Hematopoietic multipotent progenitor cell treated with erythropoietin and hydrocortisone succinate and interleukin-3 and kit ligand, for 4 days (in vitro differentiated cells): ENCODE results near the gene SRL.
"Not testable (repeated sequence)": the region's sequence is repeated elsewhere in the genome, so short reads cannot be mapped to it uniquely, and the experiment has no call there.

Experiments
- DNase-seq: peaks from one replicate; pipeline ENCODE4 v3.0.0-alpha.2; 2015

The SRL gene

DNA sequence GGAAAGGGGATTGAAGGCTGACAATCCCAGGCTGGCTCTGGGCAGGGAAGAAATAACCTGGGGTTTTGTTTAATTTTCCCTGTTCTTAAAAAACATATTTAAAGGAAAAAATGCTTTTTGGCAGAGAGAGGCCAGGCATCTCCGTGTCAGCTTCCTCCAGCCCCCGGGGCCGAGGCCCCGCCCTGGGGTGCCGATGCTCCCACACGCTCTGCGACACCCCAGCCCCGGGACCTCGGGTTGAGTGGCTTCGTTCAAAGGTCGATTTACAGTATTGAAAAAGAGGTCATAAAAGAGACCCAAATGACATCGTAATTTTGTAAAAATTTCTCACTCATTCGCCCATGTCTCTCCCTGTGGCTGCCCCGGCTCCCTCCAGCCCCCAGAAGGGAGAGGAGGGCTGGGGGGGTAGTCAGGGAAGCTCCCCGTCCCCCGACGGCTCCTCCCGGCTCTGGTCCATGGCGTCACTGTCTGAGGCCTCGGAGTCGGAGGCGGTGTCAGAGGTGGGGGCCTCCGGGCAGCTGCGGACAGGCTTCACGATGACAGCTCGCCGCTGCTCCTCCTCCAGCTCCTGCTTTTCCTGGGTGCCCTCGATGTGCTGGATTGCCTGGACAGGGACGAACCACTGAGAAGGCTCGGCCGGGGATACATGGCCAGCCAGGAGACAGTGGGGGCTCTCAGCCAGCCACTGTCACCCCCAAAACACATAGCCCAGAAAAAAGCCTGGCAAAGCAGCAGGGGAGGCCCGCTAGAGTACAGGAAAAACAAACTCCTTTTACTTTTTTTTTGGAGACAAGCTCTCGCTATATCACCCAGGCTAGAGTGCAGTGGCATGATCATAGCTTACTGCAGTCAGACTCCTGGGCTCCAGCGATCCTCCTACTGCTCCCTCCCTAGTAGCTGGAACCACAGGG is 16.0 kb upstream of the SRL start:
- no peak for DNase-seq

DNA sequence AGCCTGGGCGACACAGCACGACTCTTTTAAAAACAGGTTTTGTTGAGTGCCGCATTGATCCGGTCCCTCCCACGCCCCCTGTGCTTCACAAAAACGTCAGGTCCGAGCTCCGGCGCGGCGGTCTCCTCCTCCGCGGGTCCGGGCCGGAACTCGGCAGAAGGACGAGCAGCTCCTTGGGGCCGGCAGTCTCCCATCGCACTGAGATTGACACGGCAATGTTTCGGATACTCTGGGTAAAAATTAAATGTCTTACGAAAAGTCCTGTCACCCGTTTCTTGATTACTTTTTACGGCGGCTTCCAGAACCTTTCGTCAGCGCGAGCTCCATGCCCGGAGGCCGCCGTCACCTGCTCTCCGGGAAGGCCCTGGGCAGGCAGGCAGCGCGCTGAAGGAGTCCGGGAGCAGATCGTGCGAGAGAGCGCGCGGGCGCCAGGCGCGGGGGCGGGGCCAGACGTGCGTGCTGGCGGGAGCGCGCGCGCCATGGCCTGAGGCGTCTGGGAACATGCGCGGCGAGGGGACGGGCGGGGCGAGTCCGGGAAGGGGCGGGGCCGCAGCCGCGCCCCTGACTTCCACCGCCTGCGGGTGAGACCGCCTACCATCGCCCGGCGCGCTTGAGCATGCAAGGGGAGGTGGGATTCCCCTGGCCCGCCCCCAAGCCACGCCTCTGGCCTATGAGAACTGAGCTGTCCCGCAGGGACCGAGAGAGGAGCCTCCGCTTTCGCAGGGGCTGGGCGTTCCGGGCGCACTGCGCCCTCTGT is 11.7 kb upstream of the SRL start:
- DNase-seq = peak; percentile 100

DNA sequence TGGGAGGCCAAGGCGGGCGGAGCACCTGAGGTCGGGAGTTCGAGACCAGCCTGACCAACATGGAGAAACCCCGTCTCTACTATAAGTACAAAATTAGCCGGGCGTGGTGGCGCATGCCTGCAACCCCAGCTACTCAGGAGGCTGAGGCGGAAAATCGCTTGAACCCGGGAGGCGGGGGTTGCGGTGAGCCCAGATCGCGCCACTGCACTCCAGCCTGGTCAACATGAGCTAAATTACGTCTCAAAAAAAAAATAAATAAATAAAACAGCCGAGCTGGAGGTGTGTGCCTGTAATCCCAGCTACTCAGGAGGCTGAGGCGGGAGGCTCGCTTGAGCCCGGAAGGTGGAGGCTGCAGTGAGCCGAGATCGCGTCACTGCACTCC is 11.1 kb upstream of the SRL start:
- DNase-seq = not testable (repeated sequence)

DNA sequence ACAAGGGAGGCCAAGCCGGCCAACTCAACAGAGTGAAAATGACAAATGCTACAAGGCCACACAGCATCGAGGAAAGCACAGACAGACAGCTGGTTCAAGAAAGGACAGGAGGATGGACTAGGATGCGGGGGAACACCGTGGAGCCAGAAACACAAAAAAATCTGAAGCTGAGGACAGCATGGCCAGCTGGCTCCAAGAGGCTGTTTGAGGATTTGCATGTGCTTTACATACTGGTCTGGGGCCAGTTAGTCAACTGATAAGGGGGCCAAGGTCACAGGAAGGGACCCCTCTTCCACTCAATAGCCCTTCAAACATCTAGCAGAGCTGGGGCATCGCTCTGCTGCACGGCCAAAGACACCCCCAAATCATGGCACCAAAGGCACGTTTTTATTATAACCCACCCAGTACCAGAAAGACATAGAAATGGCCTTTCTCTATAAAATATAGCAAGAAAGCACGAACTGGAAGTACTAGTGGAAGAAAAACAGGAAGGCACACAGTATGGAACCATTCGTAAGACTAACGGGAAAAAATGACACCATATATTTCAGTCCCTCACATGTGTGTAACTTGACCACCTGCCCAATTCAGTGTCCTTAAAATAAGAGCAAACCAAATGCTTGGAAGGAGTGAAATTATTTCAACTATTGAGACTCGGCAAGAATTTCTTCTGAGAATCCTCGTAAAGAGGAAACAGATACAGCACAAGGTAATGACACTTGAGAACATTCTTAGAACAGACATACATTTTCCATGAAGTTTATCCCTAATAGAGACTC is 7.8 kb upstream of the SRL start:
- no peak for DNase-seq

DNA sequence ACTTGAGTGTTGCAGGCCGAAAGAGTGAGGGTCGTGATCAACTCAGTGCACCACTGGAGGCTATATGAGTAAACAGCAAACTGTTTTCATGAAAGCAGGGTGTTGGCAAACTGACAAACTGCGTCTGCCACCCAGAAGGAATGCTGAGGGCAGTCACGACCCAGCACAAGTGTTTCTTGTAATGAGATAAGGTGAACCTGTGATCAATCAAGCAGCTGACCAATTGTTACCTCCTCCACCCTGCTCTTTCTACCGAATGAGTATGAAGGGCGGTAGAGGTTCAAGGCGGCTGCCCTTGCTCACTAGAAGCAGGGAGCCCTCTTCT is 5.5 kb upstream of the SRL start:
- peak; percentile 66 for DNase-seq

DNA sequence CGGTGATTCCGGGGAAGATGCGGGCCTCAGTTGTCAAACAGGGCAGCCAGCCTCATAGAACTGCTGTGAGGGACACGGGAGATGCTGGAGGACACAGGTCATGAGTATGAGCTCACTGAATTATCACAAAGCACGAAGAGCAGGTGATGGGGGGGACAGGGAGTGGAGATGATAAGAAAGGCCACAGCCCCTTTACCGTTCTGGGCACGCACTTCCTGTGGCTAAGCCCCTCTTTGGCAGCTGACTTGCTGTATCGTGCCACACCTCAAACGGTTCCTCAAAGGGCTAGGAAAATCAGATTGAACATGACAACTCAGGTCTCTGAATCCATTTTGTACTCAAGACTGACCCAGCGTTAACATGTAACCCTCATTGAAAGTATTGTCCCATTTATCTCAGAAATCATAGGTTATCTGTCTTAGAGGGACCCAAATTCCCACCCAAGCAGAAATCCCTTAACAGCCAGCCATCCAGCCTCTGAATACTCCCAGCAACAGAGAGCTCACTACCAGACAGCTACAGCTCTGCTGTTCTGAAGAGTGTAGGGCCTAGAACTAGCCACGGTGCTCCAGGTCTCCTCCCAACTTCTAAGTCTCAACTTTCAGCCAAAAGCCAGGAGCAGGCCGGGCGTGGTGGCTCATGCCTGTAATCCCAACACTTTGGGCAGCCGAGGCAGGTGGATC is 5.0 kb upstream of the SRL start:
- DNase-seq = peak; percentile 90

DNA sequence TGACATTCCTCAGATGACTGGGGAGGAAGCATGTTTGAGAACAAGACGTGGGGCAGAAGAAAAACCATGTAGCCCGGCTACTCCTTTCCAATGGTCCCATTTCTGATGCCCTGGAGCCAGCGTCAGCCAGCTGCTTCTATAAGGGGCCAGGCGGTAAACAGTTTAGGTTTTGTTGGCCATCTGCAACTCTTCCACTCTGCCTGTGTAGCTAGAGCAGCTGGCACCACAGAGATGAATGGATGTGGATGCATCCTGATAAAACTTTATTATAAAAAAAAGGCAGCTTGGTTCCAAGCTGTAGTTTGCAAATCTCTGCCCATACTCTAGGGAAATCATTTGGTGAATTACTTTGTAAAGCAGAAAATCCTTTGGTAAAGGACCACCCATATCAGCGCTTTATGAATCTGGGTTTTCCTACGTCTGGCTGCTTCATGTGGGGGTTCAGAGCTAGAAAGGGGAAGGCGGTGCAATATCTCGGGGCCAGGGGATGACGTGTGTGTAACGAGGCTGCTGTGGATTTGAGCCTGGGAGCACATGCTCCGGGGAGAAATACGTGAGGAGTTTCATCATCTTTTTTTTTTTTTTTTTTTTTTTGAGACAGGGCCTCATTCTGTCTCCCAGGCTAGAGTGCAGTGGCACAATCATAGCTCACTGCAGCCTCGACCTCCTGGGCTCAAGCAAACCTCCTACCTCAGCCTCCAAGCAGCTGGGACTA is 3.4 kb upstream of the SRL start:
- no peak for DNase-seq

DNA sequence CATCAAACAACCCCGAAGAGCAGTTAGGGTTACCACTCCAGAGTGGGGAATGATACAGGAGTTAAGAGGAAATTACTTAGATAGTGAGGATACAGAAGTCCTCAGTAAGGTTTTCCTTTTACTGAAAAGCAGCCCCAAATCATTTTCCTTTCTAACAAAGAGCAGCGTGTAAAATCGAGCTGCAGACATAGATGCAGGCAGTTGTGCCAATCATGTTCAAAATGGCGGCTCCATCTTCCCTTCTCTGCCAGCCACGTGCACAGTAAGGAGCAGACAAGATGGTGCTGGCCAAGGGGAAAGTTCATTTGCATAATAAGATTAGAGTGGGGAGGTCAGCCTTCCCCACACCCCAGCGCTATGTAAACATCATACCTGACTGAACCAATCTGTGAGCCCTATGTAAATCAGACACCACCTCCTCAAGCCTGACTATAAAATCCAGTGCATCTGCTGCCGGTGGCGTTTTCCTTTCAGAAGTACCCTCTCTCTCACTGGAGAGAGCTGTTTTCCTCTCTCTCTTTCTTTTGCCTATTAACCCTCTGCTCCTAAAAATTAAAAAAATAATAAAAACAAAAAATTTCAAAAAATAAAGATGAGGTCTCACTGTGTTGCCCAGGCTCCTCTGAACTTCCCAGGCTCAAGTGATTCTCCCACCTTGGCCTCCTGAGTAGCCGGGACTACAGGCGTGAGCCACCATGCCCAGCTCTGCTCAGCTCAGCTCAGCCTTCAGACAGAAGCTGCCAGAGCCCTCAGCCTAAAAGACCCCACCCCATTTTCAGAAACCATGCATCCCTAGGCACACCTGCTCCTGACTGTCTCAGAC is 2.6 kb upstream of the SRL start:
- DNase-seq = peak; percentile 63

DNA sequence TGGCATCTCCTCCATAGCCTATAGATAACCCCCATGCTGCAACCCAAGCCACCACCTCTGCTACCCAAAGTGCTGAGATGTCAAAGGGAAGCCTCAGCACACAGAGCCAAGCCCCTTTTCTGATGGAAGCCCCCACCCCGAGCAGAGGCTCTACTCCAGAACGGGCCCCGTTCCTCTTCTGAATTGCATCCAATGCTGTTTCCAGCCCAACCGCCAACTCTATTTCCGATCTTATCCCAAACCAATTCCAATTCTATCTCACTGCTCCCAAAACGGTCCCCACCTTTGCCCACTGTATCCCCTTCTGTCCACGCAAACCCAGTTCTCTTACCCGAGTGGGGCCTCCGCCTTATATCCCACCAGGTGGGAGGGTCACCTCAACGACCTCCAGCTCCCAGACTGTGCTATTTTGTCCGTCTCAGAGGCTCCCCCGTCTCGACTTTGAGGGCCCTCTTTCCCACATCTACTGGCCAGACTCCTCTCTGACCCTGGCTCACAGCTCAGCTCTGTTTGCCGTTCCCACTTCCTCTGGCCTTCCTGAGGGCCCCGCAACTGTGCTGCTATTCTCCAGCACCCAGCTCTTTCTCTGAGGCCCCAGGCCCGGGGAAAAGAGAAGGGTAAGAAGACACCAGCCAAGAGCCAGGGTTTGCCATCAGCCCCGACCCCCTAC is 487 bp downstream of the SRL start:
- DNase-seq = no peak

DNA sequence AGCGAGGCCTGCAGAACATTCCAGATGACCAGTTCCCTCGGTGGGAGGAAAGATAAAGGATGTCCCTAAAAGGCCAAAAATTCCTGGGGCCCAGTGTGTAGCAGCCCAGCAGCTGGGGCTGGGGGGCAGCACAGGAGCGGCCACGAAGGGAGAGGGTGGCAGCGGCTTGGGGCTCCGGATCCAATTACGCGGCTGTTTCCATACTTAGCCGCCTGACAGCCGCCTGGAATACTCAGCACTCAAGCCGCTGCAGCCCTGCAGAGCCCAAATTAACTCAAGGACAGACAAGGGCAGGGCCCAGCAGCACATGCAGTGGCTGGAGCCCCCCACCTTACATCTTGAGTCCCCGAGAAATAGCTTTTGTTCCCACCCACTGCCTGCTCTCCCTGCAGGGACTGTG is 1.3 kb downstream of the SRL start:
- DNase-seq = no peak

DNA sequence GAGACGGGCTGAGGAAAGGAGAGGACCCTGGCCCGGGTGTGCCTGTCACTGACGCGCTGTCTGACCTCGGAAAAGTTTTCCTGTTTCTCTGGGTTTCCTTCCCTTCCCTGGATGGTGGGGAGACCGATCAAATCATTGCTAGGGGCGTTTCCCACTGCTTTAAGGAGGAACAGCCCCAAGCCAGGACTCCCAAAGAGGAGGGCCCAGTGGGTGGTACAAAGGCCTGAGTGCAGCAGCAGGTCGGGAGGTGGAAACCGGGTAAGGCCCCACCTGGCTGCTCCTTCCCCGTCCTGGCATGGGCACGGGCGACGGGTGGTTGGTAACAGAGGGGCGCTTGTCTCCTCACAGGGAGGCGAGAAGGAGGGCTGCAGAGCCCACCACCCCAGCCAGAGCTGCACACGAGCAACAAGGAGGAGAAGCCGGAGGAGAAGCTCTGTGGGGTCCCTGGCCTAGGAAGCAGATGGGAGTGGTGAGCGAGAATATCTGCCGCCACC is 2.2 kb downstream of the SRL start:
- DNase-seq = no peak

DNA sequence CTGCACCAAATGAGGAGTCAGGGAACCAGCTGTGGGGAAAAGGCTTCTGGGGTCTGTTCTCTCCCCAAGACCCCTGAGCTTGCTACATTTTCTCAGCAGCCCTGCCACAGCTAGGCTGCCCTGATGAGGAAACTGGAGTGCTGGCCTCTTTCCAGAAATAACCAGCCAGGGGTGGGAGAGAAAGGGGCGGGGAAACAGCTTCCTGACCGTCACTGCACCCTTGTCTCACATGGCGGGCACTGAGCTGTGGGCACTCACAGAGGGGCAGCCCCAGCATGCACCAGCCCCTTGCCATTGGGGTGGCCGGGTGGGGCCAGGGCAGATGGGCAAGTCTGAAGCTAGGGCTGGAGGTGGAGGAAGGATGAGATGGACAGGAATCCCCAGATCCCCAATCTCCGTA is 2.9 kb downstream of the SRL start:
- DNase-seq = peak; percentile 62

DNA sequence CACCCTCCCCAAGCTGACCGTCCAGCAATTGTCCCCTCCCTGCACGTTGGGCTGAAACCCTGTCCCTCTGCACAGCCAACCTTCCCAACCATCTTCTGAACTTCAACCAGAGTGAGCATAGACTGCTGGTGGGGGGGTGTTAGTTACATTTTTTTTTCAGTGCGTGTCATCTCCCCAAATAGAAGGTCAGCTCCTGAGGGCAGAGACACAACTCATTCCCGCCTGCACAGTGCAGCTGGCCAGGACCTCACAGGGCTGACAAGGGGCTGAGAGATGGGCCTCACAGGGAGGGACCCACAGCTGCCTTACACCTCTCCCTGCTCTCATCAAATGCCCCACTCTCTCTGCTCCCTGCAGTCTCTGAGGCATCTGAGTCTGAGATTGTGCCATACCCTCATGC is 8.4 kb downstream of the SRL start:
- no peak for DNase-seq

DNA sequence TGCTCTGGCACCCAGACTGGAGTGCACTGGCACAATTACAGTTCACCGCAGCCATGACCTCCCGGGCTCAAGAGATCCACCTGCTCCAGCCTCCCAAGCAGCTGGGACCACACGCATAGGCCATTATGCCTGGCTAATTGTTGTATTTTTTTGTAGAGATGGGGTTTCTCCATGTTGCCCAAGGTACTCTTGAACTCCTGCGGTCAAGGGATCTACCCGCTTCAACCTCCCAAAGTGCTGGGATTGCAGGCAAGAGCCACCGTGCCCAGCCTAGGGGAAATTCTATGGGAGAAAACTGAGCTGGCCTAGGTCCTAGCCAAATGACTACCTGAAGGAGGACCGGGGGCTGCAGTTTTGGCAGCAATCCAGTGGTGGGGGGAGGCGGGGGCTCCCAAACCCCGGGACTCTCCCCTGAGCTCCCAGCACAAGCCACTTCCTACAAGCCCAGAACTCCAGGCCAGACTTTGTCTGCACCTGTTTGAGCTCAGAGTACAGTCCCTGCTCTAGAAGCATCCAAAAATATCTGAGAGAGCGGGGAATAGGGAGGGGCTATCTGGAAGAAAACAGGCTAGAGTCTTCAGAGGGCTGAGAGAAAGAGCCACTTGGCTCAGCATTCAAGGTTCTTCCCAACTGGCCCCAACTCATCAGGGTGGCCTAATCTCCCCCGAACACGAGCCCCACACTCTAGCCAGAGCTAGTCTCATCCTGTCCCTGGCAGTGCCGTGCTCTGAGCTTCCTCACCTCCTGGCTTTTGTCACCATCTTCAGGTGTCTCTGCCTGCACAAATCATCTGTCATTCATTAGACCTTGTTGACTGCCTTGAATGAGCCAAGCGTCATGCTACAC is 9.1 kb downstream of the SRL start:
- DNase-seq = no peak

DNA sequence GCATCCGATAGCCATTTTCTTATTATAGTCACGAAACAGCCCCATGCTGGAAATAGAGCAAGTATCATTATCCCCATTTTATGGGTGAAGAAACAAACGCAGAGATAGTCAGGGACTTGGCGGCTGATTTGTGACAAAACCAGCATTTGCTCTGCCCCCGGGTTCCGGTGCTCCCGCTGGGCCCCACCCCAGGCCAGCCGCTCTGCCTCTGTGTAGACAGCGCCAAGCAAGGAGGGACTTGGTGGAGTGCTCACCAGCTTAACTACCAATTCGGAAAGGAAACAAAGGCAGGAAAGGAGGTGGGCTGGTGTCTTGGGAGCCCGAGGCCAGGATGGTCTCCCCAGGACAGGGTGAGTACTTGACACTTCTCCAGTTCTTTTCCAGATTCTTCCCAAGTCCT is 10.0 kb downstream of the SRL start:
- DNase-seq = no peak

DNA sequence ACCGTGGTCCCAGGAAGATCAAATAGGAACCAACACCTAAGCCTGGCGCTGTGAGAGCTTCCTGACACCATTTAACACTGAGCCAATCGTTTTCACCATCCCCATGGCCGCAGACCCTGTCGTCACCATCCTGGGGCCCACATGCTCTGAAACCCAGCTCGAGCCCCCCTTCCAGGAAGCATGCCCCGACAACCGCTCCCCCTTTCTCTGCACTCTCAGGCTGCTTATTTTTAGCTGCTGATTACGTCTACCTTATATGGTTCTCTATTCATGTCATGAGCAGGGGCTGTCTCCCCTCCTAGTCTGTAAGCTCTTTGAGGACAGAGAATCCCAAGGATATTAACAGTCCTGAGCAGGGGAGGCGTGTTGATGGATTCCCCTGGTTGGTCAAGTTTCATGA is 10.5 kb downstream of the SRL start:
- DNase-seq = no peak

DNA sequence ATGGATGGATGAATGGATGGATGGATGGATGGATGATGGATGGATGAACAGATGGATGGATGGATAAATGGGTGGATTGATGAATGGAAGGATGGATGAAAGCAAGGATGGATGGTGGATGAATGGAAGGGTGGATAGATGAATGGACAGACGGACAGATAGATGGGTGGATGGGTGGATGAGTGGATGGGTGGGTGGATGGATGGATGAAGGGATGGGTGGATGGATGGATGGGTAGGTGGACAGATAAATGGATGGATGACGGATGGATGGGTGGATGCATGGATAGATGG is 14.9 kb downstream of the SRL start:
- no peak for DNase-seq

DNA sequence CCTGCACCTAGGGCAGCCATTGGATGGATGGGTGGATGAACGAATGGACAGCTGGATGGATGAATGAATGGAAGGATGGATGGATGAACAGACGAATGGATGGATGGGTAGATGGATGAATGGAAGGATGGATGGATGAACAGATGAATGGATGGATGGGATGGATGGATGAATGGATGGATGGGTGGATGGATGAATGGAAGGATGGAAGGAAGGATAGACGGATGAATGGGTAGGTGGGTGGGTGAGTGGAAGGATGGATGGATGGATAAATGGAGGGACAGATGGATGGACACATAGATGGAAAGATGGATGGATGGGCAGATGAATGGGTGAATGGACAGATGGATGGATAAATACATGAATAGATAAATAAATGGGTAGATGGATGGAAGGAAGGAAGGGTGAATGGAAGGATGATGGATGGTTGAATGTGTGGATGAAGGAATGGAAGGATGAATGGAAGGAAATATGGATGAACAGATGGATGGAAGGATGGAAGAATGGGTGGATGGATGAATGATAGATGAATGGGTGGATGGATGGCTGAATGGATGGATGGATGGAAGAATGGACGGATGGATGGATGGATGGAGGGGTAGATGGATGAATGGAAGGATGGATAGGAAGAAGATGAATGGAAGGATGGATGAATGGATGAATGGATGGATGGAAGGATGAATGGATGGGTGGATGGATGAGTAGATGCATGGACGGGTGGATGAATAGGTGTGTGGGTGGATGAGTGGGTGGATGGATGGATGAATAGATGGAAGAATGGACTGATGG is 15.4 kb downstream of the SRL start:
- DNase-seq = no peak

DNA sequence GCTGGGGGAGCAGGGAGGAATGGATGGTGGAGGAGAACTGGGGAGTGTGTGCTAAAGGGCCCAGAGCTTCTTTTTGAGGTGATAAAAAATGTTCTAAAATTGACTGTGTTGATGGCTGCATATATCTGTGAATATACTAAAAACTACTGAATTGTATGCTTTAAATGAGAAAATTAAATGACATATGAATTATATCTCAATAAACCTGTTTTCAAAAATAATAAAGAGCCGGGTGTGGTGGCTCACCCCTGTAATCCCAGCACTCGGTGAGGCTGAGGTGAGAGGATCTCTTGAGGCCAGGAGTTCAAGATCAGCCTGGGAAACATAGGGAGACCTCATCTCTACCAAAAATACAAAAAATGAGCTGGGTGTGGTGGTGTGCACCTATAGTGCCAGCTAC is 16.8 kb downstream of the SRL start:
- DNase-seq = no peak
